Stimulated activated CD8-positive, alpha-beta memory T cell treated with anti-CD3 and anti-CD28 coated beads, Interleukin-7, amount 100 ng/mL, for 1 hour (primary cell): ENCODE data around the gene FAM20C.
"Not testable (repeated sequence)": the region's sequence is repeated elsewhere in the genome, so short reads cannot be mapped to it uniquely, and the experiment has no call there.

Experiments
- DNase-seq, 2 donors: peaks; one replicate each; pipeline ENCODE4 v3.0.0-alpha.2; 2020; ENCODE audit warnings: low read depth in 2 of 2

Gene FAM20C

DNA sequence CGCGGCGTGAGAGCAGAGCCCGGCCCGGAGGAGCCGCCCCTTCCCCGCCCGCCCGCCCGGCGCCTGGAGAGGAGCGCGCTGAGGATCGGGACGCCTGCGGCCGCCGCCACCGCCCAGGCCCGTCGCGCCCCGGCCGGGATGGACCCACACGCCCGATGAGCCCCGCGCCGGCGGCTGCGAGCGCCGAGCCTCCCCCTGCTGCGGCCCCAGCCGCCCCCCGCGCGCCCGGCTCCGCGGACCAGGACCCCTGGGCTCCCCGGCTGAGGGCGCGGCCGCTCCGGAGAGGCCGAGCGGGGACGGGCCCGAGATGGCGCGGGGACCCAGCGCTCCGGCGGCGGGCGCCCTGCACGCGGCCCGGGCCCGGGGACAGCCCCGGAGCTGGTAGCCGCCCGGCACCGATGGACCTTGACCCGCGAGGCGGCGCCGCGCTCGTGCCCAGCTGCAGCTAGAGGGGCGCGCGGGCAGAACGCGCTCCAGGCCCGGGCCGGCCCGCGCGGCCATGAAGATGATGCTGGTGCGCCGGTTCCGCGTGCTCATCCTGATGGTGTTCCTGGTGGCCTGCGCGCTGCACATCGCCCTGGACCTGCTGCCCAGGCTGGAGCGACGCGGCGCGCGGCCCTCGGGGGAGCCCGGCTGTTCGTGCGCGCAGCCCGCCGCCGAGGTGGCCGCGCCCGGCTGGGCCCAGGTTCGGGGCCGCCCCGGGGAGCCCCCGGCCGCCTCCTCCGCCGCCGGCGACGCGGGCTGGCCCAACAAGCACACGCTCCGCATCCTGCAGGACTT is 520 bp downstream of the FAM20C start:
- no peak for DNase-seq

DNA sequence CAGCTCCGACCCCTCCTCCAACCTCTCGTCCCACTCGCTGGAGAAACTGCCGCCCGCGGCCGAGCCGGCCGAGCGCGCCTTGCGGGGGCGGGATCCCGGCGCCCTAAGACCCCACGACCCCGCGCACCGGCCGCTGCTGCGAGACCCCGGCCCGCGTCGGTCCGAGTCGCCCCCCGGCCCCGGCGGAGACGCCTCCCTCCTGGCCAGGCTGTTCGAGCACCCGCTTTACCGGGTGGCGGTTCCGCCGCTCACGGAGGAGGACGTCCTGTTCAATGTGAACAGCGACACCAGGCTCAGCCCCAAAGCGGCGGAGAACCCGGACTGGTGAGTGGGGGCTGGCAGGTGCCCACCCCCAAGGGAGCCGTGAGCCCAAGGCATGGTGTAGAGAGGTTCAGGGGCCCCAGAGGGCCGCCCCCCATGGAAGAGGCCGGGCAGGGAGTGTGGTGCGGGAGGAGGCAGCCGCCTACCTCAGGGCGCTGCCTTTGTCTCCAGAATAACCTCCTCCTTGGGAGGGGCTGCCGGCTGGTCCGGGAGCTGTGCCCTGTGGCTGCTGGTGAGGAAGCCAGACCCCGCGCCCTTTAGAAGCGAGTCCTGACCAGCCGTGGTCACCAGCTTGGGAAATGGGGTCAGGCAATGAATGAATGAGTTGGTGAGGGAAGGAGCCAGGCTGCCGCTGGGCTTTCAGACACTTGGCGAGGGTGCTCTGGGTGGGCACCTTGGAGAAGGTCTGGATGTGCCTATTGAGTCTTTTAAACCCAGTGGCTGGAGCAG is 1.3 kb downstream of the FAM20C start:
- DNase-seq: no peak

DNA sequence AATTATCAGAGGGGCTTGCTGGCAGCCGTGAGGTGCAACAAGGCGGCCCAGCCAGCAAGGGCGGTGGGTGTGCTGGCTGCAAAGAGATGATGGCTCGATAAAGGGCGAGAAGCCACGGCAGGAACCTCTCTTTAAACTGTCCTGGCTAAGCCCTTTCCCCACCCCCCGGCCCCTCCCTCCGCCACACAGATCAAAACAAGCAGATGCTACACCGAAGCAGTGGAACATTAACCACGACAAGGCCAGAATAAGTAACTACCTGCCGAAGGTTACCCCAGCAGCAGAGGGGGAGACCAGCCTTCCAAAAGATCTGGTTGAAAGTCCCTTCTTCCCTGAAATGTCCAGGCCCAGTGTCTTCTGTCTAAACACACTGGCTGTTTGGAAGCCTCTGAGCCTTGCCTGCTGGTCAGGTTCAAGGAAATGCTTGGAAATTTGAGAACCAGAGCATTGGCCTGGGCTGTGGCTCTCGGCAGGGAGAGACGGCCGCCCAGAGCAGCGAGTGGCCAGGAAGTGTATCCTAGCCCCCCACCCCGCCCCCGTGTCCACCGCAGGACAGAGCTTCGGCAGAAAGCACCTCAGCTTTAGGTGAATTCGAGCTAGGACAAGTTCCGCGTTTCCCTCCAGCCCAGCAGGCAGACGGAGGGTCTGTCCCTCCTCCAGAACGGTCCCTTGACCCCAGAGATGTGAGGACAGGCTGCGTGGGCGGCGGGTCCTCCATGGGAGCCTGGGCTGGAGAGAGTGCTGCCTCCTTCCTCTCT is 2.1 kb downstream of the FAM20C start:
- no peak for DNase-seq

DNA sequence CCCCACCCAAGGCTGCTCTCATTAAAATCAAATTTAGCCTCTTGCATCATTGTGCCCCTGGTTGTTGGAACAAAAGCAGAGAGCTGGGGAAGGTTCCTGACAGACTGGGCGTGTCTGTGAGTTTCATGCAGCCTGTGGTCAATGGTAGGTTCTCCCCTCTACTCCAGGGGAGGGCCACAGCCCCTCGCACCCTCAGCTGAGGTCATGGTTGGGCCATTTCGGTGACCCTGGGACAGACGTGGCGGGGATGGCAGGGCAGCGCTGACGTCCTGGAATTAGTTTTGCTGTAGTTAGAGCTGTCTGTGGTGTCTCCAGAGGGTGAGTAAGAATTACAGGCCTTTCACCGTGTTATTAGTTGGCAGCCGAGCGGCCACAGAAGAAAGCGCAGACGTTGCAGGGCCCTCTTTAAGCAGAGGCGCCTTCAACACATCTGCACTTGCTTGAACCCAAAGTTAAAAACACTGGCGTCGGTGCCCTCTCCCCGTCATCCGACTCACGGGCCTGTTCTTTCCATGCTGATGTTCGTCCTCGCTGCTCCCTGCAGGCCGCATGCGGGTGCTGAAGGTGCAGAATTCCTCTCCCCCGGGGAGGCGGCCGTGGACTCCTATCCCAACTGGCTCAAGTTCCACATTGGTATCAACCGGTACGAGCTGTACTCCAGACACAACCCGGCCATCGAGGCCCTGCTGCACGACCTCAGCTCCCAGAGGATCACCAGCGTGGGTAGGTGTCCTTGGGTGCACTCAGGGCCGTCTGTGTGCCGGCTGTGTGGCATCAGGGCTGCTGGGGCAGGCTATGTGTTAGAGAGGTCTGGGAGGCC is 2.8 kb downstream of the FAM20C start:
- DNase-seq: no peak

DNA sequence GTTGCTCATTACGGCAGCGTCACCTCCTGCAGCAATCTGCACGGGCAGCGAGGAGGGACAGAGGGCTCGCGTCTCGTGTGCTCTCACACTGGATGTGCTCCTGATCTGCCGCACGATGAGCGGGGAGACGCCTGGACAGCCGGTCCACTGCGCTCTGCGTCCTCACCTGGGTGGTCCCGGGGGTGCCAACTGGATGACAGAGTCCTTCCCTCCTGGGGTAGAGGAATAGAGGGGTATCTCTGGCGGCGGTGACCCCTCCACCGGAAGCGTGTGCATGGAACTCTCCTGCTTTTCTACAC is 3.4 kb downstream of the FAM20C start:
- no peak for DNase-seq

DNA sequence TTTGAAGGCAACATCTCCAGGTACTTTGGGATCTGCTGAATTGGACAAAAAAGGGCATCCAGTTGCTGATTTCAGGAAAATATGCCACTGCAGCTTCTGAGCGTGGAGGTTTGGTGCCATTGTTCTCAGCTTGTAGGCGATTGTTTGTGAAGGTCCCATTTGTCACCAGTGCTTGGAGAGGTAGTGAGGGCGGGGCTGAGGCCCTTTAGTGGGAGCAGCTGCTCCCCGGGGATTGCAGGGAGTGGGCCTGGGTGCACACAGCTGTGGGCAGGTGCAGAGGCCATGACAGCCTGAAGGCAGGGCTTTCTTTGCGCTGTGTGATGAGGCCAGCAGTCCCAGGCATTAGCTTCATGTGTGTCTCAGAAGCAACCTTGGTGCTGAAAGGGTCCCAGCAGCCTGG is 3.9 kb downstream of the FAM20C start:
- DNase-seq: no peak

DNA sequence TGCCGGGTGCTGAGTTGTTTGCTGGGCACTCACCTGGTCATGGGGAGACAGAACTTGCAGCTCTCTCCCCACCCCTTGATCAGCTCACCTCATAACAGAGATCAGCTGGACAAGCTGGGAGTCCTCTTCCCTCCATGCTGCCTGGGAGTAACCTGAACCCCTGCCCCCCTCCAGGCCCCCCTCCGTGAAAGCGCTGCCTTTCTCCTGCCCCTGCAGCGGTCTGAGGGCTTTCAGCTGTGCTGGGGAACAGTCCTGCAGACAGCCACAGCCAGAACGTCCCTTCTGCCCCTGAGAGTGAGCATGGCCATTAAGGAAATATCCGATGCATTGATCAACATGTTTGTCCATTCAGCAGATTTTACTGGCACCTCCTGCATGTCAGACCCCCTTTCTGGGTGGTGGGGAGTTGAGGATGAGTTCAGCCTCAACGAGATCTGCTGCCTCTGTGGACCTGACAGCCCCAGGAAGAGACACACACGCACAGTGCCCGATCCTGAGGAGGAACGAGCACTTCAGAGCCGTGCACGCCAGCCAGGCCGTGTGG is 4.5 kb downstream of the FAM20C start:
- DNase-seq: no peak

DNA sequence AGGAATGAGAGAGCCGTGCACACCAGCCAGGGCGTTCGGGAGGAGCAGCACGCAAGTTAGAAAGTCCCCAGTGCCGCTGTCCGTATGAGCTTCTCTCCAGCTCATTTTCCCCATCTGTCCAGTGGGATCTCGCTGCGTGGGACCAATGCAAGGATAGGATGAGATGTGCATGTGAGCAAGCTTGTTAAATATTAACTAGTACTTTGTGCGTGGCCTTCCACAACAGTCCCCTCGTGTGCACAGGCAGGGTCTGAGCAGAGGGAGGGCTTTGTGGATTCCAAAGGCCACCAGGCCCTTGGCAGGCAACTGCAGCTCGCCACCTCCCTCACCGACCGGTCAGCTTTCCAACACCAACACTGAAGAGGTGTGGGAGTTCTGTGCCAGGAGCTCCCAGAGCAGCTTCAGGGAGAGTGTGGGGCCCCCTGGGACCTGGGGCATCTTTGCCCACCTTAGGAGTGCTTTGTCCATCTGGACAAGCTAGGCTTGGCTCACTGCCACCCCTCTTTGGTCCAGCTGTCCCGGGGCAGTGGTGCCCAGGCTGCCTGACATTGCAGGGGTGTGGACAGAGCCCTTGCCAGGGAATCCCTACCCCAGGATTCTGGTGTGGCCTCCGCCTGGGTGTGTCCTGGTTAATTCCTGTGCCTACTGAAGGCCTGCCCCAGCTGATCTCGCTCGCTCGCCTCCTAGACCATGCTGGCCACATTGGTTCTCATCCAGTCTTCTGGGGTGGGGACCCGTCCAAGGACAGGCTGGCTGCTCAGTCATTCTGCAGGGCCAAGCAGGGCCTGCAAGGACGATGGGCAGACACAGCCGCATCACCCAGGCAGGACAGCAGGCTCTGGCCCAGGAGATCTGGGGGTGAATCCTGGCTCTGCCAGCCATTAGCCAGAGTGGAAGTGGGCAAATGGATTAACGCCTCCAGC is 5.3 kb downstream of the FAM20C start:
- no peak for DNase-seq

DNA sequence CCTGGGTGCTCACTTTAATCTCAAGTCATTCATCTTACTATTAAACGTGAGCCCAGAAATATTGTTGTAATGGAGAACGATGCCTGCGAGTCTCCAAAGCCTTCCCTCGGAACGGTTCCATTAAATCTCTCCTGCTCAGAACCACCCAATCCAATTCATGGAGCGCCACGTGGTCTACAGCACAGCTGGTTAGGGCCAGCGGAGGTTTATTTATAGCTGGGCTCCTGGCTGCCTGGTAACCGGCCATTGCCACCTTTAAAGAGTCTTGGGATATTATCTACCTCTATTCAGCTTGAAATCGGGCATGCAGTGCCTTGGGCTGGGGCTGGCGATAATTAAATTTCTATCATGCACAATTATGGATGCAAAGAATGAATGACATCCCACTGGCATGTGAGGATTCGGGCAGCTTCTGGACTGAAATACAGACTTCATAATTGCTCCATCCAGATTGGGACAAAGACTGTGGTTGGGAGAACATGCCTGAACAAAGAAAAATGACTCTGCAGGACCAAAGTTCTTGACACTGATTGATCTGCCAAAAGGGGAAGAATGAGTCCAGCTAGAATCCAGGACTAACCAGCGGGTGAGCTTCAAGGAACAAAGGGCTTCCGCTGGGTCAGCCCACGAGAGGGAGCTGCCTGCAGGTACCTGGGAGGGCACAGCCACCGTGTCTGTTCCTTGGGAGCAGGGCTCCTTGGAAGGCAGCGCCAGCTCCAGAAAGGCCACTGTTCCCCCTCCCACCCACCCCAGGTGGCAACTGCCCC is 7.3 kb downstream of the FAM20C start:
- DNase-seq: no peak

DNA sequence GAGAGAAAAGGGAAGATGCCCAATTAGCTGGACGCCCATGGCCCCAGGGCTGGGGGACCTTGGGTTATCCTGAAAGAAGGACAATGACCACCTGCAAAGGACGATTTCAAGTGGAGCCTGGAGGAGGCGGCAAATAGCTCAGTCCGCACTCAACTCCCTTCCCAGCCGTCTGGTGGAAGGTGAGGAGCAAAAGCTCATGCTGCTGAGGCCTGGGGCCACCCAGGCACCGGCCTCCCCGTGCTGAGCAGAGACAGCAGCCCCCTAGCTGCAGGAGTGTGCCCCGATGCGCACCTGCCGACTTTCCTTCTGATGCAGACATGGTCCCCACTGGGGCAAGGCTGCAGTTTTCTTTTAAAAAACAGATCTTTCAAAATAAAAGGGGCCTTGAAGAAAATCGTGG is 7.9 kb downstream of the FAM20C start:
- no peak for DNase-seq

DNA sequence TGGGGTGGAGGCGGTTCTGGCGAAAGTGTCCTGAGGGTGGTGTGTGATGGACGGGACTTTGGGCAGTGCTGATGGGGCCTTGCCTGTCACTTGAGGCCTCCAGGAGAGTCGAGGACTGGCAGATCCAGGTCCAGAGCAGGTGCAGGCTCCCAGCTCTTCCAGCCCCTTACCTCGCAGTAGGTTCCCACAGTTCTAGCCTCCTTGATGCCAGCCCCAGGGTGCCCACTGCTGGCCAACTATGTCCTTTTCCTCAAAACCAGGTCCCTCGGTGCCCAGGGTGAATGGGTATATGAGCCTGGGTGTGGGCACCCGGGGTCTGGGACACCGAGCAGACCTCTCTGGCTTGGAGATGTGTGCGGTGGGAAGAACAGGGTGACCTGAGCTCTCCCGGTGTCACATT is 8.3 kb downstream of the FAM20C start:
- no peak for DNase-seq

DNA sequence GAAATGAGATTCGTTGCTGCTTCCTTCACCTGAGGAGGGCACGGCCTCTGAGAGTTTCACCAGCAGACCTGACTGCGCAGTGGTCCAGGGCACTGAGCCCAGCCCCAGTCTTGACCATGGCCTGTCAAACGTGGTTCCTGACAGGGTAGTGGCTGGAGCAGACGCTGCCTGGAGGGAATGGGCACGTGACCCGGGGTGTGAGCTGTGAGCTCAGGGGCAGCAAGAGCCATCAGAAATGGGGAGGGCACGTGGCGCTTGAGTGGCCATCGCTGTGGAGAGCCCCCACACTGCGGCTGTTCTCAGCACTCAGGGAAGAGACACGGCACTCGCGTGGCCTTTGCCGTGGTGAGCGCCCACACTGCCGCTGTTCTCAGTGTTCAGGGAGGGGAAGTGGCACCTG is 12.0 kb downstream of the FAM20C start:
- no peak for DNase-seq

DNA sequence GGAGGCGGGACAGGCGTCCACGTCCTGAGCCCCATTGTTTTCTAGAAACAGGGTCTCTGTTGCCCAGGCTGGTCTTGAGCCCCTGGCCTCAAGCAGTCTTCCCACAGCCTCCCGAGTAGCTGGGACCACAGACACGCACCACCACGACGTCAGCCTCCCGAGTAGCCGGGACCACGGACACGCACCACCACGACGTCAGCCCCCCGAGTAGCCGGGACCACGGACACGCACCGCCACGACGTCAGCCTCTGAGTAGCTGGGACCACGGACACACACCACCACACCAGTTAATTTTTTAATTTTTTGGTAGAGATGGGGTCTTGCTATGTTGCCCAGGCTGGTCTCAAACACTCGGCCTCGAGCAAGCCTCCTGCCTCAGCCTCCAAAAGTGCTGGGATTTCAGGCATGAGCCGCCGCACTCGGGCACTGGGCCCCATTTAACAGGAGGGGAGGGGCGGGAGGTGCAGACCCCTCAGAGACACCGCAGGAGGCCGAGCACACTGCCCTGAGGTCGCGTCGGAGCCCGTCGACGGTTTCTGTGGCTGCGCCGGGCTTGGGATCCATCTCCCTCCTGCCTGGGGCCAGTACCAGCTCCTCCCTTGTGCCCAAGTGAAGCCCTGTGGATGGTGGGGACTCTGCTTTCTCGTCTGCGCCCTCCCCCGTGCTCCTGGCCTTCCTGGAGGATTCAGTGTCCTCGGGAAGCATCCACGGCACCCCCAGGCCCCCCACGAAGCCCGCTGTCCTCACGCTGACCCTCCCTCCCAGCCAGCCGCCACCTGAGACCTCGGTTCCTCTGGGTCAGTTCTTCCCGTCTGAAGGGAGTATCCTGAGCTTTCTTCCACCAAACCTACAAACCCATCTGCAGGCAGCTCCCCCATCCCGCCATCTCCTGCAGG is 13.0 kb downstream of the FAM20C start:
- DNase-seq: no peak

DNA sequence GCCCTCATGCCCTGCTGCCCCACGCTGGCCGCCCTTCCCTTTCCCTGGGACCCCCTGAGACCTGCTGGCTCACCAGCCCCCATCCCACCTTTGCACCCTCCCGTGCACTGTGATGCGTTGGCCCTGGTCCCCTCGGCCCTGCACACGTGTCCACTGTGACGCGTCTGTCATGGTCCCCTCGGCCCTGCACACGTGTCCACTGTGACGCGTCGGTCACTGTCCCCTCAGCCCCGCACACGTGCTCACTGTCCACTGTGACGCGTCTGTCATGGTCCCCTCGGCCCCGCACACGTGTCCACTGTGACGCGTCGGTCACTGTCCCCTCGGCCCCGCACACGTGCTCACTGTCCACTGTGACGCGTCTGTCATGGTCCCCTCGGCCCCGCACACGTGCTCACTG is 14.0 kb downstream of the FAM20C start:
- not testable (repeated sequence) for DNase-seq

DNA sequence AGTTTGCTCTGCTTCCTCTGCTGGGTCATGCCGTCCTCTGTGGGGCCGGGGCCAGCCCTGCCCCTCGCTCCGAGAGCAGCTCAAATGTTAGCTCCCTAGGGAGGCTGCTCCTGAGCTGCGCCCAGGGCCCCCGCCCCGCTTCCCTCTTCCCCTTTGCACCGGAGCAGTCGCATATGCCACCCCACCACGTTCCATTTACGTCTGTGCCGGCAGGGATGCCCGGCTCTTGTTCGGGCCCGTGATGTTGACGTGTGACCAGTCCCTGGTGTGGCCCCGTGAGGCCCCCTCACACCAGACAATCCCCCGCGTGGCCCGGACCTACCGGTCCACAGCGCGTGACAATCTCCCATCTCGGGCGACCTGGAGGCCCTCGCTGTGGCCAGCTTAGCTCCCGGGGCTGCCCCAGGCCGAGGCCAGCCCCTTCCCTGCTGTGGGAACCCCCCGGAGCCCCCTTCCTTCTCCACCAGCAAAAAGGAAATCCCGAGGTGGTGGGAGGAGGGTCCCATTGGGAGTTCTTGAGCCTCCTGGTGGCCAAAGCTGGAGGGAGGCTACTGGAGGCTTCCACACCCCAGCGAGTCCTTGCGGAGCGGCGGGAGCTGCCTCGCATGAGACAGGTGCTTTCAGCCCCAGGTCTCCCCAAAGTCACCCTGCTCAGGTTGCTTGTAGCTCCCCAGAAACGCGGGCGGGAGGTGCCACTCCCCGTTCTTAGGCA is 15.2 kb downstream of the FAM20C start:
- no peak for DNase-seq

DNA sequence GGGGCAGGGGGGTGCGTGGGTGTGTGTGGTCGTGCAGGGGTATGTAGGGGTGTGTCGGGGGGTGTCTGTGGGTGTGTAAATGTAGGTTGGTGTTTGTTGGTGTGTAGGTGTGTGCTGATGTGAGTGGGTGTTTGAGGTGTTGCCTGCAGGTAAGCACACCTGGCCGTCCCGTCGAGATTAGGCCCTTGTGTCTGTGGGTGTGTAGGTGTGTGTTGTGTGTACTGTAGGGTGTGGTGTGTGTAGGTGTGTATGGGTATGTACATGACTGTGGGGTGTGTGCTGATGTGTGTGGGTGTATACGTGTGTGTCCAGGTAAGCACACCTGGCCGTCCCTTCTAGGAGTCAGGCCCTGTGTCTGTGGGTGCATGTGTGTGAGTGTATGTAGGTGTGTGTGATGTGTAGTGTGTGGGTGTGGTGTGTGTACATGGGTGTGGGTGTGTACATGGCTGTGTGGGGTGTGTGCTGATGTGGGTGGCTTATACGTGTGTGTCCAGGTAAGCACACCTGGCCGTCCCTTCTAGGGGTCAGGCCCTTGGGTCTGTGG is 15.8 kb downstream of the FAM20C start:
- DNase-seq: no peak

DNA sequence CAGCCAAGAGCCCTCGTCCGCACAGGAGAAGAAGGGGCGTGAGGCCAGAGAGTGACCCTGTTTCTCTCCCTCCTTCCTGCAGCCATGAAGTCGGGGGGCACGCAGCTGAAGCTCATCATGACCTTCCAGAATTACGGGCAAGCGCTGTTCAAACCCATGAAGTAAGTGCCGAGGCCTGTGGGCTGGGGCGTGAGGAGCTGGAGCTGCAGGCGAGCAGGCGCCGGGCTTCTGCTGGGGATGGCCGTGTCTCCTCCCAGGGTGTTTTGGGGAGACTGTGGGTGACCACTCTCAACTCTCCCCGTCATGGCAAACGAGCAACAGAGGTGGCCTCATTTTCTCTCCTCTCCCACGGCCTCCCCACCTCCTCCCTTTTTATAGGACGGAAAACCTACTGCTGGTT is 16.4 kb downstream of the FAM20C start:
- DNase-seq: no peak

DNA sequence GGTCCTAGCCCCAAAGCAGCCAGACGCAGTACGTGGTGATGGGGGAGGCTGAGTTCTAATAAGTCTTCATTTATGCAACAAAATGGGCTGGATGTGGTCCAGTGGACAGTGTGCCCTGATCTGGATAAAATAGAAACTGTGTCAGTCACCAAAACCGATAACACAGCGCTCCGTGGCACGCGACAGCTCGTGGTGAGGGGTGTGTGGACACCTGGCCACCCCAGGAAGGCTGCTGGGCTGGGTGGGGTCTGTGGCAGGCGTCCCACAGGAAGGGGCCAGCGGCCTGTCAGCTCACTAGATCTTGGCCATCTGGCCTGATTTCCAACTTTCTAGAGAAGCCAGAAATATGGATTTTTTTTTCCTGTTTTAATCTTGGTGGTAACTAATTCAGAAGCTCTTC is 17.0 kb downstream of the FAM20C start:
- DNase-seq: no peak
